K562 (cell line): ENCODE measurements around the gene PIK3R2. TPM values are rescaled to one million over a fixed set of nuclear protein-coding genes. Genes with fewer than 3 reads are reported as not detected.

Experiments
- AFF4 ChIP-seq: sonication (generic); formaldehyde crosslinking; IDR thresholded peaks from 2 replicates; pipeline ENCODE4 v1.8.0; 2023; ENCODE audit warnings: mild to moderate bottlenecking, missing genetic modification reagents
- ARID2 ChIP-seq: fragments of 450-650 bp; IDR thresholded peaks from 2 replicates; pipeline ENCODE4 v1.6.1; 2017; ENCODE audit warnings: antibody characterized with exemption, mild to moderate bottlenecking
- ATF6 ChIP-seq: sonication (generic); formaldehyde crosslinking; IDR thresholded peaks from 2 replicates; pipeline ENCODE4 v1.4.0; 2020; ENCODE audit warnings: mild to moderate bottlenecking, missing genetic modification reagents
- HBP1 ChIP-seq: fragments of 450-650 bp; formaldehyde crosslinking; IDR thresholded peaks from 2 replicates; pipeline ENCODE4 v1.4.0; 2022; ENCODE audit warnings: missing genetic modification characterization
- HLTF ChIP-seq: fragments of 450-650 bp; IDR thresholded peaks from 2 replicates; pipeline ENCODE4 v1.6.1; 2016
- HNRNPLL ChIP-seq: fragments of 200-400 bp; formaldehyde crosslinking; IDR thresholded peaks from 2 replicates; pipeline ENCODE4 v1.6.1; 2017; ENCODE audit warnings: low read length, low read depth, mild to moderate bottlenecking; ENCODE audit not compliant: poor library complexity, severe bottlenecking
- KDM5B ChIP-seq: fragments of 200-600 bp; sonication (generic); IDR thresholded peaks from 2 replicates; pipeline ENCODE4 v1.6.1; 2012; ENCODE audit warnings: low read depth, mild to moderate bottlenecking, moderate library complexity, low read length, control low read depth, inconsistent platforms; ENCODE audit not compliant: insufficient replicate concordance
- MXI1 ChIP-seq: IDR thresholded peaks from 2 replicates; pipeline ENCODE4 v1.6.1; 2011; ENCODE audit warnings: low read depth, mild to moderate bottlenecking, improper control_type of control experiment, low read length
- NFATC3 ChIP-seq: fragments of 450-650 bp; IDR thresholded peaks from 2 replicates; pipeline ENCODE4 v1.6.1; 2017; ENCODE audit warnings: mild to moderate bottlenecking
- PHF8 ChIP-seq: fragments of 200-600 bp; sonication (generic); IDR thresholded peaks from 2 replicates; pipeline ENCODE4 v1.6.1; 2012; ENCODE audit warnings: mixed run types, mild to moderate bottlenecking, inconsistent platforms, low read length, moderate library complexity, borderline replicate concordance
- RHOXF2B ChIP-seq: fragments of 250-450 bp; sonication (Bioruptor Pico); conservative IDR thresholded peaks from 2 replicates; pipeline ENCODE4 v1.5.1; 2021
- RNF2 ChIP-seq: sonication (generic); IDR thresholded peaks from 2 replicates; pipeline ENCODE4 v1.6.1; 2016
- SMAD2 ChIP-seq: fragments of 150-350 bp; IDR thresholded peaks from 2 replicates; pipeline ENCODE4 v1.6.1; 2014; ENCODE audit warnings: low read depth, mild to moderate bottlenecking, low read length
- ZKSCAN1 ChIP-seq: fragments of 150-350 bp; IDR thresholded peaks from 2 replicates; pipeline ENCODE4 v1.6.1; 2016; ENCODE audit warnings: low read depth, low read length
- ZNF124 ChIP-seq: sonication (generic); formaldehyde crosslinking; IDR thresholded peaks from 2 replicates; pipeline ENCODE4 v1.8.1; 2022; ENCODE audit warnings: missing genetic modification reagents
- ZNF184 ChIP-seq: sonication (generic); formaldehyde crosslinking; IDR thresholded peaks from 2 replicates; pipeline ENCODE4 v1.5.0; 2020; ENCODE audit warnings: missing genetic modification reagents
- ZNF586 ChIP-seq: fragments of 450-650 bp; formaldehyde crosslinking; conservative IDR thresholded peaks from 2 replicates; pipeline ENCODE4 v1.4.0; 2020; ENCODE audit warnings: mild to moderate bottlenecking, moderate library complexity
- polyA plus RNA-seq, 8 experiments: library from polyadenylated mRNA; depleted of rRNA in 4 of 8; stranded (reverse) in 5 of 8; unstranded in 3 of 8; fragments of >200 nt; fragmentation: Nextera tagmentation in 2 of 8; fragmentation: Illumina TruSeq in 1 of 8; extraction: Ambion mirVana in 2 of 8; extraction: Trizol in 1 of 8; gene quantifications; 2 replicates each; pipeline versions ENCODE4 v1.2.1 to v1.2.3, GENCODE V29; 2011 to 2014; ENCODE audit warnings: inconsistent platforms in 1 of 8, missing spikeins in 1 of 8
- total RNA-seq, 7 experiments: library from RNA; depleted of rRNA in 6 of 7; stranded (reverse); fragments of >200 nt in 6 of 7; fragmentation: Illumina TruSeq in 2 of 7; extraction: Trizol in 2 of 7; gene quantifications; 2 replicates each; pipeline versions ENCODE4 v1.2.1 to v1.2.3, GENCODE V29; 2011 to 2021; ENCODE audit warnings: low replicate concordance in 1 of 7
- TF ChIP-seq, protein P1 (sequence below), 2 experiments: fragments of 450-650 bp; conservative IDR thresholded peaks; 2 replicates each; pipeline ENCODE4 v1.6.1; 2017; ENCODE audit warnings: mild to moderate bottlenecking in 2 of 2, moderate library complexity in 2 of 2

The PIK3R2 gene
- total and polyA plus RNA-seq, 9 of the 15 experiments (the other 6 are each of a cell fraction or from before 2014, with no cell fraction given), result 0.39 to 37.9 (median 5.3) TPM

DNA sequence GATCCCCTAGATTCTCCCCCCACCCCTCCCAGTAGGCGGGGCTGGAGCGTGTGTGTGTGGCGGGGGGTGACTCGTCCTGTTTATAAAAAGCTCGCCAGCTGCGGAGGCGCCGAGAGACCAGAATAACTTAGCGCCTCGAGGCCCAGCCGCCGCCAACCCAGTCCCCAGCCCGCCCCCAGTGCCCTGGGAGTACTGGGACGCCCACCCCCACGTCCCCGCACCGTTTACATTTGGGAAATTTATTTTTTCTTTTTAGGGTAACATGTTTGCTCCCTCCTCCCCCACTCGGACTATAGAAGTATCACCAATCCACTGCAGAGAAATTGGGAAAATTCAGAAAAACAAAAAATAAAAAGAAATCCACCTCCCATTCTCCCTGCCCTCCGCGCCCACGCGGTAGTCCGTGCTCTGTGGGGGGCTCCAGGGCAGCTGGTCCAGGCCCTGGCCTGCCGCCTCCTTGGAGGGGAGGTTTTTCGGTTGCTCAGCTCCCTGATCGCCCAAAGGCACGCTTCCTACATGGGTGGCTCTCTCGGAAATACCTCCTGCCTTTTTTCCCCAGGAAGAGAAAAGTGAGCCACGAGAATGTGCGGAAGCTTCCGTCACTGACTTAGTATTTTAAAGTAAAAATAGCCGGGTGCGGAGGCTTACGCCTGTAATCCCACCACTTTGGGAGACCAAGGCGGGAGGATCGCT lies 52.4 kb downstream of the PIK3R2 start (continued):
- no peak for TF ChIP-seq RNF2
- TF ChIP-seq SMAD2, result no peak
- TF ChIP-seq ZNF124 (CRISPR knock-in tag), result no peak
- no peak for TF ChIP-seq RHOXF2B
- TF ChIP-seq ZKSCAN1, result no peak
- no peak for TF ChIP-seq ZNF586 (CRISPR knock-in tag)
- TF ChIP-seq, protein P1, sequence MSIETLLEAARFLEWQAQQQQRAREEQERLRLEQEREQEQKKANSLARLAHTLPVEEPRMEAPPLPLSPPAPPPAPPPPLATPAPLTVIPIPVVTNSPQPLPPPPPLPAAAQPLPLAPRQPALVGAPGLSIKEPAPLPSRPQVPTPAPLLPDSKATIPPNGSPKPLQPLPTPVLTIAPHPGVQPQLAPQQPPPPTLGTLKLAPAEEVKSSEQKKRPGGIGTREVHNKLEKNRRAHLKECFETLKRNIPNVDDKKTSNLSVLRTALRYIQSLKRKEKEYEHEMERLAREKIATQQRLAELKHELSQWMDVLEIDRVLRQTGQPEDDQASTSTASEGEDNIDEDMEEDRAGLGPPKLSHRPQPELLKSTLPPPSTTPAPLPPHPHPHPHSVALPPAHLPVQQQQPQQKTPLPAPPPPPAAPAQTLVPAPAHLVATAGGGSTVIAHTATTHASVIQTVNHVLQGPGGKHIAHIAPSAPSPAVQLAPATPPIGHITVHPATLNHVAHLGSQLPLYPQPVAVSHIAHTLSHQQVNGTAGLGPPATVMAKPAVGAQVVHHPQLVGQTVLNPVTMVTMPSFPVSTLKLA (conservative IDR thresholded peaks at IDR 0.05), result peak; percentile 55 to 74; a peak in 3 of 4 replicates
- TF ChIP-seq HLTF, result no peak
- no peak for TF ChIP-seq ARID2
- no peak for TF ChIP-seq AFF4 (CRISPR knock-in tag)
- TF ChIP-seq KDM5B, result peak; percentile 32
- TF ChIP-seq NFATC3, result 0 out of 2 replicates have a peak, but pooled peaks have one; percentile 39
- TF ChIP-seq ZNF184 (CRISPR knock-in tag), result no peak
- peak; percentile 88 for TF ChIP-seq HNRNPLL
- no peak for TF ChIP-seq ATF6 (CRISPR knock-in tag)
- TF ChIP-seq PHF8, result peak; percentile 28; the same call in 1 of the 2 replicates
- no peak for TF ChIP-seq MXI1
- TF ChIP-seq HBP1 (CRISPR knock-in tag), result no peak
